ENCODE data around the gene B4GAT1.

DNA sequence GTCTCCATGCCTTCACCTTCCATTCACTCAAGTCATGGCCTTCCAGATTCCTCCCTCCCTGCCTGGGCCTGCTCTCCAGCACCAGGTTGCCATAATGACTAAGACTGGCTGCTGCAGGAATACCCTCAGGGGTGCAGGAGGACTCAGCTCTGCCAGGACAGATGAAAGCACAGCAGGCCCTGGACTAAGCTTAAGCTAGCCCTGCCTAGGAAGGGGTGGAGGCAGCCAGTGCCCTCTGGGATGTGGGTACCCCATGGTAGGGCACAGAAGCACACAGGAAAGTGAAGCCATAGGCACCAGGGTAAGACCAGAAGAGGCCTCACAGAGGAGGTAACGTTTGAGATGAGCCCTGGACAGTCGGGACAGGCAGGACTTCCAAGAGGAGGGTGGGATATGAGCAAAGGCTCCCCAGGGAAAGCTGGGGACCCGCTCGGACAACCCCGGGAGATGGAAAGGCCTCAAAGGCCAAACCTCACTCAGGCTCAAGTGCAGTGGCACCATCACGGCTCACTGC lies 8.2 kb downstream of the B4GAT1 start:
- TF ChIP-seq POLR2A (IDR thresholded peaks at IDR 0.05; ENCODE audit: borderline replicate concordance, extremely low read depth, insufficient read depth, insufficient read length) (no peak), EZH2phosphoT487 (IDR thresholded peaks at IDR 0.05; ENCODE audit: borderline replicate concordance) (no peak), EZH2 (IDR thresholded peaks at IDR 0.05) (no peak), CTCF (IDR thresholded peaks at IDR 0.05 in 2 of 3, conservative IDR thresholded peaks at IDR 0.05 in 1 of 3; ENCODE audit: borderline replicate concordance in 1 of 3, insufficient read depth in 1 of 3, low read depth in 2 of 3, low read length in 2 of 3) (no peak), SP1 (IDR thresholded peaks at IDR 0.05; ENCODE audit: low read depth) (no peak), POLR2AphosphoS5 (IDR thresholded peaks at IDR 0.05; ENCODE audit: low read depth, low read length) (no peak), ATF3 (IDR thresholded peaks at IDR 0.05) (no peak), FOSL1 (IDR thresholded peaks at IDR 0.05; ENCODE audit: low read depth) (no peak), CEBPB (IDR thresholded peaks at IDR 0.05; ENCODE audit: low read depth) (no peak), TCF7L2 (IDR thresholded peaks at IDR 0.05; ENCODE audit: borderline replicate concordance, extremely low read depth, insufficient read depth, insufficient read length) (no peak), JUND (IDR thresholded peaks at IDR 0.05) (no peak)
- TF ChIP-seq, protein P1, sequence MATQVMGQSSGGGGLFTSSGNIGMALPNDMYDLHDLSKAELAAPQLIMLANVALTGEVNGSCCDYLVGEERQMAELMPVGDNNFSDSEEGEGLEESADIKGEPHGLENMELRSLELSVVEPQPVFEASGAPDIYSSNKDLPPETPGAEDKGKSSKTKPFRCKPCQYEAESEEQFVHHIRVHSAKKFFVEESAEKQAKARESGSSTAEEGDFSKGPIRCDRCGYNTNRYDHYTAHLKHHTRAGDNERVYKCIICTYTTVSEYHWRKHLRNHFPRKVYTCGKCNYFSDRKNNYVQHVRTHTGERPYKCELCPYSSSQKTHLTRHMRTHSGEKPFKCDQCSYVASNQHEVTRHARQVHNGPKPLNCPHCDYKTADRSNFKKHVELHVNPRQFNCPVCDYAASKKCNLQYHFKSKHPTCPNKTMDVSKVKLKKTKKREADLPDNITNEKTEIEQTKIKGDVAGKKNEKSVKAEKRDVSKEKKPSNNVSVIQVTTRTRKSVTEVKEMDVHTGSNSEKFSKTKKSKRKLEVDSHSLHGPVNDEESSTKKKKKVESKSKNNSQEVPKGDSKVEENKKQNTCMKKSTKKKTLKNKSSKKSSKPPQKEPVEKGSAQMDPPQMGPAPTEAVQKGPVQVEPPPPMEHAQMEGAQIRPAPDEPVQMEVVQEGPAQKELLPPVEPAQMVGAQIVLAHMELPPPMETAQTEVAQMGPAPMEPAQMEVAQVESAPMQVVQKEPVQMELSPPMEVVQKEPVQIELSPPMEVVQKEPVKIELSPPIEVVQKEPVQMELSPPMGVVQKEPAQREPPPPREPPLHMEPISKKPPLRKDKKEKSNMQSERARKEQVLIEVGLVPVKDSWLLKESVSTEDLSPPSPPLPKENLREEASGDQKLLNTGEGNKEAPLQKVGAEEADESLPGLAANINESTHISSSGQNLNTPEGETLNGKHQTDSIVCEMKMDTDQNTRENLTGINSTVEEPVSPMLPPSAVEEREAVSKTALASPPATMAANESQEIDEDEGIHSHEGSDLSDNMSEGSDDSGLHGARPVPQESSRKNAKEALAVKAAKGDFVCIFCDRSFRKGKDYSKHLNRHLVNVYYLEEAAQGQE (IDR thresholded peaks at IDR 0.05; ENCODE audit: low read depth): no peak
